ENCODE results near the gene ILF3. TPM values are rescaled to one million over a fixed set of nuclear protein-coding genes. Genes with fewer than 3 reads are reported as not detected.

The ILF3 gene
- total and polyA plus RNA-seq, 2 of the 13 experiments (the other 11 are each of a cell fraction or from before 2014, with no cell fraction given) = 120 to 173 TPM

DNA sequence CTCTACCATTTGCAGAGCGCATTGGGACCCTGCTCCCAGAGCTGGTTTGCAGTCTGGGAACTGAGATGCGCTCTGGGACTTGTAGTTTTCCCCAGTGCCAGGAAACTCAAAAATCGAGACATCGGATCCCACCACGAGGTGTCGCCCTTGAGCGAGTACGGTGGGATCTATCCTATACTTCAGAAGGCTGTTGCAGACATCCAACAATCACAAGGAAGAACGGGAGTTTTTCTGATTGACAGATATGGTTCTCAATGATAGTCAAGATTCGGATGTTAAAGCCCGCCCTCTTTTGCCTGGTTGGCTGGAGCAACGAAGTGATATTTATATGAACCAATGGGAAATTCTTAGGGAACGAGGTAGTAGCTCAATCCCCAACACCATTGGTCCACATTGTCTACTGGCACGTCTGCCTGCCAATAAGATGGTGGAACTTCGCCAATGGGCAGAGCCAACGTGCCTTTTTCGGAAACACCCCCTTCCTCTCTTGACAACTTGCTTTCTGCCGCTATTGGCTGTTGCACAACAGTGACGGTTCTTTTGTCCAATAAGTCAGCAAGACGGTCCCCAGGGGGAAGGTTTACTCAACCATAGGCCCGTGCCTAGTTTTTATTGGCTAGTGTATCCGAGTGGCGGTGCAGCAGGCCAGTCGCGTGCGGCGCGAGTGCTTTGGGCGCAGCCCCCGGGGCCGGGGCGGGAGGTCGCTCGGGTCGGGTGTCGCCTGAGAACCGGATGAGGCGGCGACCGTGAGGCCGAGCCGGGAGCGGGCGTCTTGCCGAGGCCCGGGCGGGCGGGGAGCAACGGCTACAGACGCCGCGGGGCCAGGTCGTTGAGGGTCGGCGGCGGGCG lies 63.4 kb downstream of the ILF3 start, which contains the start of gene DNM2 (continued):
- no peak for TF ChIP-seq ZHX2 (IDR thresholded peaks at IDR 0.05; ENCODE audit: low read depth)
- TF ChIP-seq ZHX2 (CRISPR knock-in tag; IDR thresholded peaks at IDR 0.05; ENCODE audit: borderline replicate concordance) = no peak
- TF ChIP-seq FOXA3 (CRISPR knock-in tag; IDR thresholded peaks at IDR 0.05) = peak; percentile 9; the same call in 1 of the 2 replicates
- TF ChIP-seq ZNF761 (CRISPR knock-in tag; conservative IDR thresholded peaks at IDR 0.05) = 0 out of 2 replicates have a peak, but pooled peaks have one; percentile 53
- peak; percentile 81; the same call in 1 of the 2 replicates for TF ChIP-seq PAX8 (CRISPR knock-in tag; IDR thresholded peaks at IDR 0.05; ENCODE audit: borderline replicate concordance)
- TF ChIP-seq, protein P1, sequence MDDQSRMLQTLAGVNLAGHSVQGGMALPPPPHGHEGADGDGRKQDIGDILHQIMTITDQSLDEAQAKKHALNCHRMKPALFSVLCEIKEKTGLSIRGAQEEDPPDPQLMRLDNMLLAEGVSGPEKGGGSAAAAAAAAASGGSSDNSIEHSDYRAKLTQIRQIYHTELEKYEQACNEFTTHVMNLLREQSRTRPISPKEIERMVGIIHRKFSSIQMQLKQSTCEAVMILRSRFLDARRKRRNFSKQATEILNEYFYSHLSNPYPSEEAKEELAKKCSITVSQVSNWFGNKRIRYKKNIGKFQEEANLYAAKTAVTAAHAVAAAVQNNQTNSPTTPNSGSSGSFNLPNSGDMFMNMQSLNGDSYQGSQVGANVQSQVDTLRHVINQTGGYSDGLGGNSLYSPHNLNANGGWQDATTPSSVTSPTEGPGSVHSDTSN (CRISPR knock-in tag; IDR thresholded peaks at IDR 0.05; ENCODE audit: borderline replicate concordance) = peak; percentile 97; the same call in 1 of the 2 replicates
- no peak; the same call in 1 of the 2 replicates for TF ChIP-seq ZMYM3 (CRISPR knock-in tag; IDR thresholded peaks at IDR 0.05)
- TF ChIP-seq HOMEZ (CRISPR knock-in tag; IDR thresholded peaks at IDR 0.05; ENCODE audit: low read depth) = peak; percentile 91
- TF ChIP-seq SOX6 (IDR thresholded peaks at IDR 0.05) = no peak
- peak; percentile 34; the same call in 1 of the 2 replicates for TF ChIP-seq SOX6 (CRISPR knock-in tag; IDR thresholded peaks at IDR 0.05)
- TF ChIP-seq SAFB2 (CRISPR knock-in tag; IDR thresholded peaks at IDR 0.05; ENCODE audit: borderline replicate concordance, low read depth) = no peak
- TF ChIP-seq ATF6 (CRISPR knock-in tag; conservative IDR thresholded peaks at IDR 0.05) = no peak
- TF ChIP-seq BHLHE40 (IDR thresholded peaks at IDR 0.05; ENCODE audit: low read length) = peak; percentile 84
- TF ChIP-seq SP2 (CRISPR knock-in tag; IDR thresholded peaks at IDR 0.05) = peak; percentile 99
- peak; percentile 60 for TF ChIP-seq CEBPG (CRISPR knock-in tag; IDR thresholded peaks at IDR 0.05)
- TF ChIP-seq KAT7 (CRISPR knock-in tag; IDR thresholded peaks at IDR 0.05; ENCODE audit: borderline replicate concordance) = no peak
- peak; percentile 74 for TF ChIP-seq ZBTB38 (CRISPR knock-in tag; IDR thresholded peaks at IDR 0.05)
- peak; percentile 66; the same call in 1 of the 2 replicates for TF ChIP-seq SMAD1 (CRISPR knock-in tag; IDR thresholded peaks at IDR 0.05; ENCODE audit: borderline replicate concordance, low read depth)
- peak; percentile 29; the same call in 1 of the 2 replicates for TF ChIP-seq MIXL1 (CRISPR knock-in tag; IDR thresholded peaks at IDR 0.05)
- TF ChIP-seq HOXA3 (CRISPR knock-in tag; IDR thresholded peaks at IDR 0.05) = peak; percentile 79

All from HepG2 (cell line).